Measurements from ENCODE around the gene LILRB3. TPM values are rescaled to one million over a fixed set of nuclear protein-coding genes. Genes with fewer than 3 reads are reported as not detected.

Gene LILRB3
- total and polyA plus RNA-seq, 2 experiments from 2014 or later, result not detected

GRCh38 chr19:54207983-54208783 is 14.6 kb downstream of the LILRB3 start (continued):
- TF ChIP-seq ZNF462 (CRISPR knock-in tag; IDR thresholded peaks at IDR 0.05), result no peak
- TF ChIP-seq POLR2AphosphoS5 (IDR thresholded peaks at IDR 0.05; ENCODE audit: low read depth), result peak; percentile 27
- no peak for TF ChIP-seq EZH2 (IDR thresholded peaks at IDR 0.05; ENCODE audit: low read depth, unreplicated experiment)
- no peak for TF ChIP-seq JUNB (IDR thresholded peaks at IDR 0.05; ENCODE audit: unreplicated experiment)

GRCh38 chr19:54207676-54207982 is 15.2 kb downstream of the LILRB3 start:
- peaks cover 62% of the 10 kb centered on the region for H3F3A ChIP-seq (replicated peaks; ENCODE audit: low read depth)
- no peak for ATAC-seq
- H4K20me1 ChIP-seq (replicated peaks; ENCODE audit: insufficient read depth), result peaks cover 54% of the 10 kb centered on the region
- H3K36me3 Mint-ChIP-seq (ENCODE audit: low read depth), result peaks cover 69% of the 10 kb centered on the region
- peaks cover 43% of the 10 kb centered on the region for H3K36me3 ChIP-seq (ENCODE audit: insufficient read depth)
- peaks cover 49% of the 10 kb centered on the region for H3K4me1 Mint-ChIP-seq
- H3K9me2 ChIP-seq (ENCODE audit: insufficient read depth), result no peaks in the 10 kb centered on the region
- H3K79me2 ChIP-seq (replicated peaks; ENCODE audit: insufficient read depth), result peaks cover 44% of the 10 kb centered on the region
- H3K27me3 Mint-ChIP-seq (ENCODE audit: insufficient read depth, low read depth, poor library complexity), result peaks cover 63% of the 10 kb centered on the region
- DNase-seq (ENCODE audit: low spot score), result no peak
- no peak overlapping the region for H3K4me3 Mint-ChIP-seq
- no peaks in the 10 kb centered on the region for H3K27me3 ChIP-seq (ENCODE audit: insufficient read depth)
- peak overlapping the region; percentile 94 for H3K27ac ChIP-seq (ENCODE audit: low read depth)
- no peak overlapping the region for H3K27ac Mint-ChIP-seq
- H3K4me2 ChIP-seq, result no peak overlapping the region
- H3K4me1 ChIP-seq (ENCODE audit: insufficient read depth), result peaks cover 29% of the 10 kb centered on the region
- no peak overlapping the region for H3K4me3 ChIP-seq
- no peaks in the 10 kb centered on the region; the same call in 2 of the 3 replicates for H3K9me3 Mint-ChIP-seq
- H2AFZ ChIP-seq, result no peak overlapping the region
- TF ChIP-seq JUNB (IDR thresholded peaks at IDR 0.05; ENCODE audit: unreplicated experiment) (no peak), NANOG (IDR thresholded peaks at IDR 0.05; ENCODE audit: borderline replicate concordance) (no peak), CREB1 (CRISPR knock-in tag; IDR thresholded peaks at IDR 0.05; ENCODE audit: low read depth) (no peak), POLR2AphosphoS5 (IDR thresholded peaks at IDR 0.05; ENCODE audit: low read depth) (no peak), STAT1 (IDR thresholded peaks at IDR 0.05; ENCODE audit: unreplicated experiment) (no peak), ETS1 (IDR thresholded peaks at IDR 0.05) (no peak), REST (IDR thresholded peaks at IDR 0.05; ENCODE audit: unreplicated experiment) (no peak), ZNF114 (CRISPR knock-in tag; IDR thresholded peaks at IDR 0.05) (no peak), ZNF331 (CRISPR knock-in tag; IDR thresholded peaks at IDR 0.05; ENCODE audit: low read depth) (no peak), EZH2 (IDR thresholded peaks at IDR 0.05; ENCODE audit: low read depth, unreplicated experiment) (no peak)

Data from GM23338 (cell line).